ENCODE data around the gene JAZF1.

JAZF1 gene

GRCh38 chr7:28176174-28176573 is 4.4 kb downstream of the JAZF1 start:
- Histone ChIP-seq H3K9me3 (ENCODE audit: control insufficient read depth, low read length) (no peaks in the 10 kb centered on the region), H3K4me1 (no peaks in the 10 kb centered on the region), H3K27ac (no peak overlapping the region), H3K9ac (no peak overlapping the region), H2AFZ (no peak overlapping the region), H3K27me3 (ENCODE audit: control insufficient read depth, insufficient read depth, low read length) (no peaks in the 10 kb centered on the region), H3K36me3 (ENCODE audit: control insufficient read depth, insufficient read depth, low read length) (no peaks in the 10 kb centered on the region), H3K79me2 (no peaks in the 10 kb centered on the region), H3K4me3 (ENCODE audit: low read depth, low read length) (no peak overlapping the region), H3K4me2 (ENCODE audit: low read length) (no peak overlapping the region)
- no peak for TF ChIP-seq CTCF (IDR thresholded peaks at IDR 0.05)

GRCh38 chr7:28174901-28175661 is 5.5 kb downstream of the JAZF1 start:
- Histone ChIP-seq H2AFZ (no peak overlapping the region), H3K36me3 (ENCODE audit: control insufficient read depth, insufficient read depth, low read length) (no peaks in the 10 kb centered on the region), H3K4me1 (no peaks in the 10 kb centered on the region), H3K9ac (no peak overlapping the region), H3K4me3 (ENCODE audit: low read depth, low read length) (no peak overlapping the region), H3K27ac (no peak overlapping the region), H3K79me2 (no peaks in the 10 kb centered on the region), H3K9me3 (ENCODE audit: control insufficient read depth, low read length) (no peaks in the 10 kb centered on the region), H3K27me3 (ENCODE audit: control insufficient read depth, insufficient read depth, low read length) (no peaks in the 10 kb centered on the region), H3K4me2 (ENCODE audit: low read length) (no peak overlapping the region)
- no peak for TF ChIP-seq CTCF (IDR thresholded peaks at IDR 0.05)

GRCh38 chr7:28174442-28174841 is 6.2 kb downstream of the JAZF1 start:
- Histone ChIP-seq H3K27ac (no peak overlapping the region), H3K79me2 (no peaks in the 10 kb centered on the region), H3K4me3 (ENCODE audit: low read depth, low read length) (no peak overlapping the region), H3K9ac (no peak overlapping the region), H3K27me3 (ENCODE audit: control insufficient read depth, insufficient read depth, low read length) (no peaks in the 10 kb centered on the region), H3K36me3 (ENCODE audit: control insufficient read depth, insufficient read depth, low read length) (no peaks in the 10 kb centered on the region), H3K9me3 (ENCODE audit: control insufficient read depth, low read length) (no peaks in the 10 kb centered on the region), H3K4me2 (ENCODE audit: low read length) (no peak overlapping the region), H2AFZ (no peak overlapping the region), H3K4me1 (no peaks in the 10 kb centered on the region)
- TF ChIP-seq CTCF (IDR thresholded peaks at IDR 0.05), result no peak

GRCh38 chr7:28173531-28173930 is 7.1 kb downstream of the JAZF1 start:
- Histone ChIP-seq H3K79me2 (no peaks in the 10 kb centered on the region), H3K9ac (no peak overlapping the region), H3K4me3 (ENCODE audit: low read depth, low read length) (no peak overlapping the region), H3K4me1 (no peaks in the 10 kb centered on the region), H3K27ac (no peak overlapping the region), H3K27me3 (ENCODE audit: control insufficient read depth, insufficient read depth, low read length) (no peaks in the 10 kb centered on the region), H2AFZ (no peak overlapping the region), H3K9me3 (ENCODE audit: control insufficient read depth, low read length) (no peaks in the 10 kb centered on the region), H3K4me2 (ENCODE audit: low read length) (no peak overlapping the region), H3K36me3 (ENCODE audit: control insufficient read depth, insufficient read depth, low read length) (no peaks in the 10 kb centered on the region)
- TF ChIP-seq CTCF (IDR thresholded peaks at IDR 0.05), result no peak

GRCh38 chr7:28172958-28173357 is 7.6 kb downstream of the JAZF1 start:
- Histone ChIP-seq H3K27me3 (ENCODE audit: control insufficient read depth, insufficient read depth, low read length) (no peaks in the 10 kb centered on the region), H3K4me3 (ENCODE audit: low read depth, low read length) (no peak overlapping the region), H3K36me3 (ENCODE audit: control insufficient read depth, insufficient read depth, low read length) (no peaks in the 10 kb centered on the region), H2AFZ (no peak overlapping the region), H3K9me3 (ENCODE audit: control insufficient read depth, low read length) (no peaks in the 10 kb centered on the region), H3K27ac (no peak overlapping the region), H3K79me2 (no peaks in the 10 kb centered on the region), H3K4me2 (ENCODE audit: low read length) (no peak overlapping the region), H3K4me1 (no peaks in the 10 kb centered on the region), H3K9ac (no peak overlapping the region)
- no peak for TF ChIP-seq CTCF (IDR thresholded peaks at IDR 0.05)

Measured in parathyroid adenoma (tissue), 2 donors.